Common myeloid progenitor, CD34-positive (primary cell): ENCODE data around the gene NLRP12. TPM values are rescaled to one million over a fixed set of nuclear protein-coding genes. Genes with fewer than 3 reads are reported as not detected.
"Not testable (repeated sequence)": the region's sequence is repeated elsewhere in the genome, so short reads cannot be mapped to it uniquely, and the experiment has no call there.

Source experiments
- CTCF ChIA-PET: fragments of 350-600 bp; sonication (Branson Sonifier 250); formaldehyde crosslinking; loops from one replicate; lab custom pipeline; 2021; ENCODE audit warnings: antibody characterized with exemption; lab: Charles Lee
- POLR2A ChIA-PET: fragments of 350-600 bp; sonication (Branson Sonifier 250); formaldehyde crosslinking; loops from one replicate; lab custom pipeline; 2021; ENCODE audit warnings: antibody characterized with exemption; lab: Charles Lee
- DNase-seq, 3 donors: peaks; one replicate each; pipeline versions ENCODE4 v3.0.0 to v3.0.0-alpha.2; 2013
- H3K27ac ChIP-seq, 2 experiments: 1 replicate in 1 of 2; 2 replicates in 1 of 2; pipeline ENCODE4 v1.7.0; 2013; ENCODE audit warnings: inconsistent platforms in 2 of 2, low read length in 2 of 2, mild to moderate bottlenecking in 2 of 2, low read depth in 1 of 2, moderate library complexity in 1 of 2; ENCODE audit not compliant: severe bottlenecking in 2 of 2, insufficient read depth in 1 of 2, poor library complexity in 1 of 2
- H3K27me3 ChIP-seq, 5 experiments: replicated peaks in 2 of 5; 1 replicate in 3 of 5; 2 replicates in 2 of 5; pipeline versions ENCODE4 v1.6.1 to v1.7.0; 2013; ENCODE audit warnings: low read length in 4 of 5, mild to moderate bottlenecking in 2 of 5, moderate library complexity in 2 of 5, inconsistent platforms in 1 of 5; ENCODE audit not compliant: insufficient read depth in 5 of 5, control insufficient read depth in 4 of 5
- H3K36me3 ChIP-seq, 4 experiments: 1 replicate in 2 of 4; 2 replicates in 2 of 4; pipeline versions ENCODE4 v1.6.1 to v1.7.0; 2013; ENCODE audit warnings: low read length in 3 of 4, control low read depth in 1 of 4, mild to moderate bottlenecking in 1 of 4; ENCODE audit not compliant: control insufficient read depth in 4 of 4, insufficient read depth in 4 of 4
- H3K4me1 ChIP-seq, 4 experiments: 1 replicate in 3 of 4; 2 replicates in 1 of 4; pipeline versions ENCODE4 v1.6.1 to v1.7.1; 2013; ENCODE audit warnings: low read length in 3 of 4, mild to moderate bottlenecking in 3 of 4, control low read depth in 1 of 4, inconsistent platforms in 1 of 4, moderate library complexity in 1 of 4; ENCODE audit not compliant: control insufficient read depth in 4 of 4, insufficient read depth in 4 of 4; ENCODE audit errors: control extremely low read depth in 1 of 4
- H3K4me3 ChIP-seq, 7 experiments: 1 replicate in 4 of 7; 2 replicates in 3 of 7; pipeline versions ENCODE4 v1.5.1 to v1.7.0; 2013; ENCODE audit warnings: mild to moderate bottlenecking in 7 of 7, low read length in 6 of 7, moderate library complexity in 6 of 7, inconsistent platforms in 2 of 7, low read depth in 2 of 7, control low read depth in 1 of 7; ENCODE audit not compliant: insufficient read depth in 4 of 7, control insufficient read depth in 1 of 7; ENCODE audit errors: extremely low read depth in 1 of 7
- H3K9me3 ChIP-seq, 5 experiments: 1 replicate in 4 of 5; 2 replicates in 1 of 5; pipeline versions ENCODE4 v1.6.1 to v1.7.1; 2013; ENCODE audit warnings: low read length in 4 of 5, mild to moderate bottlenecking in 2 of 5, inconsistent platforms in 1 of 5, low read depth in 1 of 5, moderate library complexity in 1 of 5; ENCODE audit not compliant: control insufficient read depth in 4 of 5, insufficient read depth in 2 of 5; ENCODE audit errors: control extremely low read depth in 1 of 5
- WGBS: methylation state at CpG from one replicate; pipeline ENCODE4 v1.1.5; 2013; ENCODE audit not compliant: insufficient coverage; 5-methylcytosine and 5-hydroxymethylcytosine counted together
- polyA plus RNA-seq: library from polyadenylated mRNA; unstranded; fragments of 120-200 nt; gene quantifications from one replicate; pipeline ENCODE4 v1.2.1, GENCODE V29; 2013

NLRP12 gene, protein sequence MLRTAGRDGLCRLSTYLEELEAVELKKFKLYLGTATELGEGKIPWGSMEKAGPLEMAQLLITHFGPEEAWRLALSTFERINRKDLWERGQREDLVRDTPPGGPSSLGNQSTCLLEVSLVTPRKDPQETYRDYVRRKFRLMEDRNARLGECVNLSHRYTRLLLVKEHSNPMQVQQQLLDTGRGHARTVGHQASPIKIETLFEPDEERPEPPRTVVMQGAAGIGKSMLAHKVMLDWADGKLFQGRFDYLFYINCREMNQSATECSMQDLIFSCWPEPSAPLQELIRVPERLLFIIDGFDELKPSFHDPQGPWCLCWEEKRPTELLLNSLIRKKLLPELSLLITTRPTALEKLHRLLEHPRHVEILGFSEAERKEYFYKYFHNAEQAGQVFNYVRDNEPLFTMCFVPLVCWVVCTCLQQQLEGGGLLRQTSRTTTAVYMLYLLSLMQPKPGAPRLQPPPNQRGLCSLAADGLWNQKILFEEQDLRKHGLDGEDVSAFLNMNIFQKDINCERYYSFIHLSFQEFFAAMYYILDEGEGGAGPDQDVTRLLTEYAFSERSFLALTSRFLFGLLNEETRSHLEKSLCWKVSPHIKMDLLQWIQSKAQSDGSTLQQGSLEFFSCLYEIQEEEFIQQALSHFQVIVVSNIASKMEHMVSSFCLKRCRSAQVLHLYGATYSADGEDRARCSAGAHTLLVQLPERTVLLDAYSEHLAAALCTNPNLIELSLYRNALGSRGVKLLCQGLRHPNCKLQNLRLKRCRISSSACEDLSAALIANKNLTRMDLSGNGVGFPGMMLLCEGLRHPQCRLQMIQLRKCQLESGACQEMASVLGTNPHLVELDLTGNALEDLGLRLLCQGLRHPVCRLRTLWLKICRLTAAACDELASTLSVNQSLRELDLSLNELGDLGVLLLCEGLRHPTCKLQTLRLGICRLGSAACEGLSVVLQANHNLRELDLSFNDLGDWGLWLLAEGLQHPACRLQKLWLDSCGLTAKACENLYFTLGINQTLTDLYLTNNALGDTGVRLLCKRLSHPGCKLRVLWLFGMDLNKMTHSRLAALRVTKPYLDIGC
- 1.1 TPM for polyA plus RNA-seq

DNA sequence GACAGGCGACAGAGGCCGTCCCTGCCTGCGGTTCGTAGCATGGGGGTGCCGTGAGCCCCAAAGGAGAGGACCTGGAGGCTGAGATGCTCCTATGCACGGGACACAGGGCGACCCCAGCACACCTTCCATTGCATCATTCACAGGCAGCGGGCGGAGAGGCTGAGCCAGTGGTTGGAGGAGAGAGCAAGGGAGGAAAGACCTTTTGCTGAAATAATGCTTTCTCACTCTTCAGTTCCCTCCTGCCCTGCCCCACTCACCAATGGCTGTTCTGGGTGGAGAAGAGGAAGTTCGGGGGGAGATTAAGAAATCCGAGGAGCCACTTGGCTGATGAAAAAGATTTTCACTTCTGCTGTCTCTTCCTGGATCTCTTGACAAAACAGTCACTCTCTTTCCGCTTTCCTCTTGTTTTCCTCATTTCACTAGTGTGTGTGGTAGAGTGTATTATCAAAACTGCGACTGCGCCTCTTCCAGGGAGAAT is at the start of gene NLRP12:
NLRP12 (minus strand) TSS at position 181 of the 478 bp plus-strand sequence; CDS start at position 41, 140 bp downstream.
- CTCF ChIA-PET: interaction anchor here (1.3 kb wide), 1 partner anchor 9 kb away, joined by 4 read pairs; no protein-coding TSS in a partner anchor

DNA sequence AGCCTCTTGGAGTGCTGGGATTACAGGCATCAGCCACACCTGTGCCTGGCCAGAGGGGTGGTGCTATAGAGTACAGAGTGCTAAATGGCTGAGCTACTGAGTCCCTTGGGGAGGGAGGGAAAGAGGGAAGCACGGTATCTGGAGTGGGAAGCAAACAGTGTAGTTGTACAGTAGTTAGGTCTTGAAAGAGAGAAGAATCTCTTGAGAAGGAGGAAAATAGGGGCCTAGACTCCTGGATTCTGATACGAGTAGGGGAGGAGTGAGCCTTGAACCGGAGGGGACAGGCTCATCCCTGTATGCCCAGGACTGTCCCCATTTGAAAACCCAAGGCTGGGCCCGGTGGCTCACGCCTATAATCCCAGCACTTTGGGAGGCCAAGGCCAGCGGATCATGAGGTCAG is 48.6 kb upstream of the NLRP12 start:
- H3K4me1 ChIP-seq: peaks cover 3 to 42% (median 31%) of the 10 kb centered on the region in 4 experiments
- ChIA-PET POLR2A (interaction anchor here (0.7 to 1.6 kb wide), 3 partner anchors 9 to 44 kb away, joined by 3 to 5 read pairs (median 4); partner anchors contain the start of gene PRKCG), CTCF (interaction anchor here (0.8 to 2.2 kb wide), 2 partner anchors 63 to 82 kb away, joined by 3 to 4 read pairs; no protein-coding TSS in a partner anchor)
- H3K27me3 ChIP-seq: no peaks in the 10 kb centered on the region
- H3K4me3 ChIP-seq: no peak overlapping the region
- H3K36me3 ChIP-seq: peaks cover 5 to 50% (median 23%) of the 10 kb centered on the region in 4 experiments
- no peak overlapping the region for H3K27ac ChIP-seq
- no peaks in the 10 kb centered on the region for H3K9me3 ChIP-seq
- DNase-seq: no peak
- WGBS: 95% methylated on average over 5 of the region's 6 CpGs

More for the DNA sequence above, at the start of gene NLRP12:
- Histone ChIP-seq H3K36me3 (no peaks in the 10 kb centered on the region), H3K27ac (peak within 1 kb of the TSS in 1 of 2 experiments; percentile 18), H3K4me3 (peak within 1 kb of the TSS in 5 of 7 experiments; percentile 20 to 73 (median 62)), H3K4me1 (peaks cover 2 to 34% (median 21%) of the 10 kb centered on the region in 4 experiments), H3K27me3 (no peaks in the 10 kb centered on the region), H3K9me3 (no peaks in the 10 kb centered on the region)
- POLR2A ChIA-PET: no interaction called here
- DNase-seq: peak; percentile 80 to 91 (median 89)
- 9% methylated on average over 9 of the region's 14 CpGs for WGBS

DNA sequence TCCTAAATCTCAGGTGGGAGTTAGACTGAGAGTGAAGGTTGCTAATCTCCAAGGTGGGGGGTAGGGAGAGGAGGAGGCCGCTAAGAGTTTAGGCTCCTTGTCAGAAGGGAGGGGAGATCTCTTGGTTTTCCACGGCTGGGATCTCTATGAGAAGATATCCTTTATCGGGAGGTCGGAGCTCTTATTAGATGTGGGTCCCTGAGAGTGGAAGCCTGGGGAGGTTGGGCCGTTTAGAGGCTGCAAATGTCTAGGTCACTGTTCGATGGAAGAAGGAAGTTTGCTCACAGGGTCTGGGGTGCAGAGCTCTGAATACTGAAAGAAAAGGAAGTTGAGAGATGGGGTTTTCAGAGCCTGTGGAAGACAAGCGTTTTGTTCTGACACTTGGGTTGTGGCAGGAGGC is 47.3 kb upstream of the NLRP12 start:
- 6% methylated on average over 5 of the region's 7 CpGs for WGBS
- peaks cover 5 to 44% (median 22%) of the 10 kb centered on the region in 4 experiments for H3K36me3 ChIP-seq
- CTCF ChIA-PET: interaction anchor here (0.7 to 2.2 kb wide), 6 partner anchors 10 to 63 kb away, joined by 3 to 8 read pairs (median 4); partner anchors contain the start of gene PRKCG

DNA sequence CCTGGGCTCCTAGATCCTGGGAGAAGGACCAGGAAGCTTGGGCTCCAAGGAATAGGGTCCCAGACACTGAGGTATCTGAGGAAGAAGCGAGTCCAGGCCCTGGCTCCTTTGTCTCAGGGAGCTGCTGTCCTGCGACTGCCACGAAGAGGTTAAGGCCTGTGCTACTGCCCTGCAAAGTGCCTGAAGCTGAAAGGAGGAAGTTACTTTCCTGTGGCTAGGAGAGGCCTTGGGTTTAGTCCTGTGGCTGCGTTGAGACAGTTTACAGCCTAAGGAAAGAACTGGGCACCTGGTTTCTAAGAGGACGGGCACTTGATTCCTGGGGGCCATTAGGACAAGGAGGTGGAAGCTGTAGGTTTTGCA is 46.4 kb upstream of the NLRP12 start:
- ChIA-PET CTCF (interaction anchor here (0.8 to 2.2 kb wide), 6 partner anchors 11 to 62 kb away, joined by 3 to 8 read pairs (median 4); partner anchors contain the start of gene PRKCG), POLR2A (no interaction called here)
- DNase-seq: peak; percentile 63 to 86 (median 82)
- Histone ChIP-seq H3K4me1 (peaks cover 4 to 59% (median 50%) of the 10 kb centered on the region in 4 experiments), H3K27ac (peak overlapping the region; percentile 40 to 99), H3K4me3 (peak overlapping the region in 6 of 7 experiments; percentile 40 to 84 (median 58)), H3K27me3 (no peaks in the 10 kb centered on the region), H3K9me3 (no peaks in the 10 kb centered on the region), H3K36me3 (peaks cover 5 to 37% (median 20%) of the 10 kb centered on the region in 4 experiments)
- 0% methylated on average over 5 of the region's 5 CpGs for WGBS

More for the DNA sequence above, 47.3 kb upstream of the NLRP12 start:
- Histone ChIP-seq H3K27me3 (no peaks in the 10 kb centered on the region), H3K27ac (peak overlapping the region; percentile 33 to 66), H3K4me1 (peaks cover 3 to 49% (median 40%) of the 10 kb centered on the region in 4 experiments), H3K9me3 (no peaks in the 10 kb centered on the region), H3K4me3 (peak overlapping the region in 6 of 7 experiments; percentile 21 to 70 (median 58))
- peak in 2 of 3 donors; percentile 70 to 71 for DNase-seq
- POLR2A ChIA-PET: no interaction called here

DNA sequence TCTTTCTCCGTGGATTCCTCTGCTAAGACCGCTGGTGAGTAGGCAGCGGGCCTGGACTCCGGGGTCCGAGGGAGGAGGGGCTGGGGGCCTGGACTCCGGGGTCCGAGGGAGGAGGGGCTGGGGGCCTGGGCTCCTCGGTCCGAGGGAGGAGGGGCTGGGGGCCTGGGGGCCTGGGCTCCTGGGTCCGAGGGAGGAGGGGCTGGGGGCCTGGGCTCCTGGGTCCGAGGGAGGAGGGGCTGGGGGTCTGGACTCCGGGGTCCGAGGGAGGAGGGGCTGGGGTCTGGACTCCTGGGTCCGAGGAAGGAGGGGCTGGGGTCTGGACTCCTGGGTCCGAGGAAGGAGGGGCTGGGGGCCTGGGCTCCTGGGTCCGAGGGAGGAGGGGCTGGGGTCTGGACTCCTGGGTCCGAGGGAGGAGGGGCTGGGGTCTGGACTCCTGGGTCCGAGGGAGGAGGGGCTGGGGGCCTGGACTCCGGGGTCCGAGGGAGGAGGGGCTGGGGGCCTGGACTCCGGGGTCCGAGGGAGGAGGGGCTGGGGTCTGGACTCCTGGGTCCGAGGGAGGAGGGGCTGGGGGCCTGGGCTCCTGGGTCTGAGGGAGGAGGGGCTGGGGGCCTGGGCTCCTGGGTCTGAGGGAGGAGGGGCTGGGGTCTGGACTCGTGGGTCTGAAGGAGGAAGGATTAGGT is 45.8 kb upstream of the NLRP12 start:
- CTCF ChIA-PET: interaction anchor here (0.8 to 1.8 kb wide), 4 partner anchors 12 to 62 kb away, joined by 3 to 8 read pairs (median 4); partner anchors contain the start of gene PRKCG
- 0% methylated on average over 7 of the region's 24 CpGs for WGBS
- H3K27me3 ChIP-seq, H3K9me3 ChIP-seq: not testable (repeated sequence)
- Histone ChIP-seq H3K4me3 (peak overlapping the region; percentile 60 to 100 (median 96)), H3K36me3 (peaks cover 5 to 34% (median 19%) of the 10 kb centered on the region in 4 experiments), H3K27ac (peak overlapping the region; percentile 96 to 99), H3K4me1 (peaks cover 5 to 63% (median 51%) of the 10 kb centered on the region in 4 experiments)
- POLR2A ChIA-PET: interaction anchor here (1.1 kb wide), 1 partner anchor 13 kb away, joined by 3 read pairs; no protein-coding TSS in a partner anchor
- peak in 1 of 3 donors; percentile 46 for DNase-seq
